Heart right ventricle (tissue), 16 donors: ENCODE results near the gene RBP5. TPM values are rescaled to one million over a fixed set of nuclear protein-coding genes. Genes with fewer than 3 reads are reported as not detected.

Experiments
- ATAC-seq, 8 donors: fragments of 200-7000 bp; cut with Tn5 transposase; one replicate each; pipeline ENCODE4 v1.9.1; 2020; ENCODE audit warnings: mild to moderate bottlenecking in 8 of 8, moderate library complexity in 8 of 8, moderate number of reproducible peaks in 1 of 8
- DNase-seq, 2 donors: peaks; one replicate each; pipeline ENCODE4 v3.0.0-alpha.2; 2020
- H3K27ac ChIP-seq, 10 donors: fragments of 200-600 bp; sonication (generic) in 2 of 10; one replicate each; pipeline versions ENCODE4 v1.5.0 to v1.8.0; 2020 to 2022; ENCODE audit warnings: mild to moderate bottlenecking in 3 of 10
- H3K27me3 ChIP-seq, 7 donors: fragments of 200-600 bp; one replicate each; pipeline ENCODE4 v1.8.0; 2021 to 2022; ENCODE audit warnings: mild to moderate bottlenecking in 2 of 7
- H3K36me3 ChIP-seq, 9 donors: fragments of 200-600 bp; sonication (generic) in 1 of 9; one replicate each; pipeline versions ENCODE4 v1.5.0 to v1.8.0; 2020 to 2022; ENCODE audit warnings: mild to moderate bottlenecking in 2 of 9
- H3K4me1 ChIP-seq, 9 donors: fragments of 200-600 bp; sonication (generic) in 1 of 9; one replicate each; pipeline versions ENCODE4 v1.5.0 to v1.8.0; 2020 to 2022; ENCODE audit warnings: mild to moderate bottlenecking in 4 of 9
- H3K4me3 ChIP-seq, 10 donors: fragments of 200-600 bp; sonication (generic) in 2 of 10; one replicate each; pipeline versions ENCODE4 v1.5.0 to v1.8.0; 2020 to 2022; ENCODE audit warnings: mild to moderate bottlenecking in 7 of 10, moderate library complexity in 2 of 10
- H3K9me3 ChIP-seq, 11 donors: fragments of 200-600 bp in 10 of 11; sonication (generic) in 2 of 11; one replicate each; pipeline versions ENCODE4 v1.5.0 to v1.8.0; 2013 to 2022; ENCODE audit warnings: mild to moderate bottlenecking in 2 of 11, control low read depth in 1 of 11, moderate library complexity in 1 of 11
- WGBS, 2 donors: extraction: QIAGEN DNeasy Blood & Tissue Kit; methylation state at CpG; one replicate each; pipeline ENCODE4 v1.1.7; 2013; ENCODE audit warnings: inconsistent platforms in 1 of 2; 5-methylcytosine and 5-hydroxymethylcytosine counted together
- intact Hi-C, 10 donors: fragments of 100-400 bp; cut with DNase I; formaldehyde crosslinking; loops; one replicate each; pipeline versions ENCODE4 v1.11.1 to v1.14.2; 2022
- polyA plus RNA-seq, 2 donors: library from polyadenylated mRNA; stranded (reverse); fragments of 200-250 nt; gene quantifications; one replicate each; pipeline ENCODE4 v1.2.3, GENCODE V29; 2013
- total RNA-seq, 10 donors: library from RNA; stranded (reverse); fragmentation: NEBNext Ultra II Directional in 3 of 10; extraction: Animal tissue kit (Norgen Biotek cat#: 25700) in 3 of 10; gene quantifications; one replicate each; pipeline versions ENCODE4 v1.2.1 to v1.2.4, GENCODE V29; 2021 to 2023
- TF ChIP-seq, protein P1 (sequence below), 9 donors: fragments of 200-600 bp; sonication (generic) in 2 of 9; IDR thresholded peaks; one replicate each; pipeline versions ENCODE4 v1.5.0 to v1.8.0; 2021 to 2022; ENCODE audit warnings: antibody characterized with exemption in 9 of 9, mild to moderate bottlenecking in 5 of 9, moderate library complexity in 1 of 9
- donor health status: Arrhythmogenic right ventricular cardiomyopathy.
- donor health status: ischemic (EF 13 %, LVEDD 7.1; RV severe dilation, severe dysfunction).
- donor health status: healthy with polysubstance abuse.
- donor health status: DM: no; HTN: yes; CAD: no.
- donor health status: DM: no; HTN: no; CAD: no.
- donor health status: ischemic (EF 25% LVEDD 6.9; RV normal size, moderate dysfunction).
- donor health status: ischemic (EF 25% LVEDD 5.7; RV mildly dilated, moderate dysfunction).
- donor health status: healthy.
- donor health status: DM: yes; HTN: yes; CAD: no.
- donor health status: Ischemic cardiomyopathy.
- donor health status: ischemic (EF 35%, LVEDD 5.7; RV mildly dilated, moderate dysfunction).
- donor health status: nonischemic (EF 11% LVEDD 7.7; RV severe dilation, severe dysfunction).
- donor health status: DM: yes; HTN: yes; CAD: no.
- donor health status: PGD.
- donor health status: ischemic (EF 29% LVEDD 5.4; RV normal size, mild dysfunction).
- donor health status: nonischemic (EF 23%, LVEDD 6.1; RV moderate dilation, normal function).

RBP5 gene
- total and polyA plus RNA-seq, 12 donors: 0.34 to 3.2 (median 0.64) TPM; not detected in 6

DNA sequence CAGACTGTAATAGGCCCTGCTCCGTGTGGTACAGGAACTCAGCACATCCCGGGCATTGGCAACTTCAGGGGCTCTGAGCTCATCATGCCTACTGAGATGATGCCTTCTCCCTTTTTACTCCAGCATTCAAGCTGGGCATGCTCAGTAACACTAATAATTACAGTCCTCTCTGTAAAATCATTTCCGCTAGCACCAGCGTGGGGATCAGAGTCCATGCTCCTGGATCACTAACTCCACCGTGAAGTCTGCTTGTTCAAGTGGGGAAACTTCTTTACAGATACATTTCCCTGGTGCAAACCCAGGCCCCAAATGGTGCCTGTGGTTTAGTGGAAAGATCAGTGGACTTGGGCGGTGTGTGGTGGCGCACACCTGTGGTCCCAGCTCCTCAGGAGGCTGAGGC lies 18.2 kb upstream of the RBP5 start:
- intact Hi-C loops: loop anchor here in 1 of 10 donors (10.0 kb wide), 1 partner anchor 488 kb away; no protein-coding TSS in a partner anchor

DNA sequence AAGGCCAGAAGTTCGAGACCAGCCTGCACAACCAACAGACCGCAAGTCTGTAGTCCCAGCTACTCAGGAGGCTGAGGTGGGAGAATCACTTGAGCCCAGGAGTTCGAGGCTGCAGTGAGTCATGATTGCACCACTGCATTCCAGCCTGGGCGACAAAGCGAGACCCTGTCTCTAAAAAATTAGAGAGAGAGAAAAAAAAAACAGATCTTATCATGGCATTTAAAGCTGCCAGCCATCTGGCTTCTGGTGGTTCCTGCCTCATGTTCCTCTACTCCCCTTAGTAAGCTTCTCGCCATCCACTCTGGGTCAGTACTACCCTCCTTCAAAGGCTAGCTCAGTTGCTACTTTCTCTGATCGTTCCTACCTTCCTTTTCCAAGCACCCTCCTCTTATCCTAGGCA lies 17.5 kb upstream of the RBP5 start:
- Histone ChIP-seq H3K4me3 (no peak overlapping the region), H3K9me3 (peaks cover 0 to 4% (median 0%) of the 10 kb centered on the region in 11 donors), H3K36me3 (peaks cover 0 to 79% (median 0%) of the 10 kb centered on the region in 9 donors), H3K27me3 (no peaks in the 10 kb centered on the region), H3K4me1 (peaks cover 0 to 8% (median 0%) of the 10 kb centered on the region in 9 donors), H3K27ac (no peak overlapping the region)
- no peak for DNase-seq
- WGBS, 2 donors: 92 to 96% methylated on average over 7 of the region's 7 CpGs
- intact Hi-C loops: loop anchor here in 1 of 10 donors (10.0 kb wide), 1 partner anchor 489 kb away; no protein-coding TSS in a partner anchor
- no peak for ATAC-seq
- TF ChIP-seq, protein P1, sequence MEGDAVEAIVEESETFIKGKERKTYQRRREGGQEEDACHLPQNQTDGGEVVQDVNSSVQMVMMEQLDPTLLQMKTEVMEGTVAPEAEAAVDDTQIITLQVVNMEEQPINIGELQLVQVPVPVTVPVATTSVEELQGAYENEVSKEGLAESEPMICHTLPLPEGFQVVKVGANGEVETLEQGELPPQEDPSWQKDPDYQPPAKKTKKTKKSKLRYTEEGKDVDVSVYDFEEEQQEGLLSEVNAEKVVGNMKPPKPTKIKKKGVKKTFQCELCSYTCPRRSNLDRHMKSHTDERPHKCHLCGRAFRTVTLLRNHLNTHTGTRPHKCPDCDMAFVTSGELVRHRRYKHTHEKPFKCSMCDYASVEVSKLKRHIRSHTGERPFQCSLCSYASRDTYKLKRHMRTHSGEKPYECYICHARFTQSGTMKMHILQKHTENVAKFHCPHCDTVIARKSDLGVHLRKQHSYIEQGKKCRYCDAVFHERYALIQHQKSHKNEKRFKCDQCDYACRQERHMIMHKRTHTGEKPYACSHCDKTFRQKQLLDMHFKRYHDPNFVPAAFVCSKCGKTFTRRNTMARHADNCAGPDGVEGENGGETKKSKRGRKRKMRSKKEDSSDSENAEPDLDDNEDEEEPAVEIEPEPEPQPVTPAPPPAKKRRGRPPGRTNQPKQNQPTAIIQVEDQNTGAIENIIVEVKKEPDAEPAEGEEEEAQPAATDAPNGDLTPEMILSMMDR (IDR thresholded peaks at IDR 0.05): no peak

More for the DNA sequence above, 18.2 kb upstream of the RBP5 start:
- Histone ChIP-seq H3K9me3 (peaks cover 0 to 4% (median 0%) of the 10 kb centered on the region in 11 donors), H3K36me3 (peaks cover 0 to 79% (median 0%) of the 10 kb centered on the region in 9 donors), H3K27ac (no peak overlapping the region), H3K27me3 (no peaks in the 10 kb centered on the region), H3K4me3 (no peak overlapping the region), H3K4me1 (peaks cover 0 to 8% (median 0%) of the 10 kb centered on the region in 9 donors)
- no peak for DNase-seq
- TF ChIP-seq, protein P1 (IDR thresholded peaks at IDR 0.05): no peak
- WGBS, 2 donors: 95% methylated on average over 7 of the region's 7 CpGs
- ATAC-seq: no peak

DNA sequence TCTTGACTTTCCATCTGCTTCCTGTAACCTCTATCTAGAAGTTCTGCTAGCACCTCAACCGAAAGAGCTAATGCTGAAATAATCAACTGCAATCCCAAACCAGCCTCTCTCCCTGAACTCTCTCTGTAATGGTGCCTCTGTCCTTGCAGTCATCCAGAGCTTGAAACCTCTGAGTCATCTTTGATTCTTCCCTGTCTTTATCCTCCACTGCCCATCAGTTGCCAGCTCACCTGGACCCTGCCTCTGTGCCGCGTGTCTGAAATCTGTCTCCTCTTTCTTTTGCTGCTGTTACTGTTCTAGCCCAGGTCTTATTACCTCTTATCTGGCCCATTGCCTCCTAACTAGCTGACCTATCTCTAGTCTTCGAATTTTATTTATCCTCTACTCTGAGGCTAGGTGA lies 17.0 kb upstream of the RBP5 start:
- Histone ChIP-seq H3K27ac (no peak overlapping the region), H3K27me3 (no peaks in the 10 kb centered on the region), H3K36me3 (peaks cover 0 to 77% (median 0%) of the 10 kb centered on the region in 9 donors), H3K9me3 (peaks cover 0 to 4% (median 0%) of the 10 kb centered on the region in 11 donors), H3K4me1 (peaks cover 0 to 8% (median 0%) of the 10 kb centered on the region in 9 donors), H3K4me3 (no peak overlapping the region)
- WGBS, 2 donors: 74 to 91% methylated on average over 4 of the region's 4 CpGs
- ATAC-seq (no peak), DNase-seq (no peak)
- TF ChIP-seq, protein P1 (IDR thresholded peaks at IDR 0.05): no peak
- intact Hi-C loops: loop anchor here in 1 of 10 donors (10.0 kb wide), 1 partner anchor 489 kb away; no protein-coding TSS in a partner anchor

DNA sequence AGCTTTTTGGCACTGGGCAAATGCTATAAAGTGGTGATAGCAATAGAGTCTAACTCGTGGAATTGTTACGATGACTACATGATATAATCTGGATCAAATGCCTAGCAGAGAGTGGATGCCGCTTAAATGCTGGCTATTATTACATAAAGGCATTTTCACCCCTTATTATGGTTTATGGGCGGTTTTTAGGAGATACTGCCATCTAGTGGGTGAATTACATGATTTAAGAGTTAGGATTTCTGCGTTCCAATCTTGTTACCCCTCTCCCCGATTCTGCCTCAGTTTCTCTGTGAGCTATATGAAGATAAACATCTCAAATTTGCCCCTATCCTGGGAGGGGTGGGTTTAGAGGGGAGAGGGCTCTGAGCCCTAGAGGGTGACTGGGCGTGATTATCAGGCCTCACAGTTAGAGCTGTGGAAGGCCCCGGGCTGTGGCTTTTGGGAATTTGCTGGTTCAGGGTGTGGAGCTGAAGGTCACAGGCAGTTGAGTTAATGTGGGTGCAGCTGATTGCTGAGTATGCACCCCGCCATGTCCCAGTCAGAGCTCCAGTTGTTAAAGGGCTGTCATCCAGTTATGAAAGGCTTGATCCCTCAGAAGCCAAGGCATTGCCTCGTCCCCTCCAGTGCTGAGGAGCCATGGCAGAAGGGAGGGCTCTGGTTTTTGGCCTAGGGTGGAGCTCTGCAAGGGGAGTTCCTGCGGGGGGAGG lies 15.9 kb upstream of the RBP5 start:
- peaks cover 0 to 4% (median 0%) of the 10 kb centered on the region in 11 donors for H3K9me3 ChIP-seq
- 43 to 47% methylated on average over 11 of the region's 11 CpGs for WGBS, 2 donors
- ATAC-seq (peak; percentile 28 to 59 (median 46)), DNase-seq (no peak)
- TF ChIP-seq, protein P1 (IDR thresholded peaks at IDR 0.05): peak; percentile 41 to 74 (median 66)
- H3K27ac ChIP-seq: no peak overlapping the region
- H3K27me3 ChIP-seq: no peaks in the 10 kb centered on the region
- intact Hi-C loops: loop anchor here in 2 of 10 donors (5.0 to 10.0 kb wide), 2 partner anchors 43 to 490 kb away; partner anchors contain the start of gene PEX5 (in 1 of the 2)
- peaks cover 0 to 74% (median 0%) of the 10 kb centered on the region in 9 donors for H3K36me3 ChIP-seq
- H3K4me3 ChIP-seq: no peak overlapping the region
- peaks cover 0 to 8% (median 0%) of the 10 kb centered on the region in 9 donors for H3K4me1 ChIP-seq
